Colonic mucosa (tissue), 4 donors: ENCODE data around the gene GSTM4. TPM values are rescaled to one million over a fixed set of nuclear protein-coding genes. Genes with fewer than 3 reads are reported as not detected.
"Not testable (repeated sequence)": the region's sequence is repeated elsewhere in the genome, so short reads cannot be mapped to it uniquely, and the experiment has no call there.

Experiments used
- DNase-seq: peaks from one replicate; pipeline ENCODE4 v3.0.0-alpha.2; 2020
- H3K27ac ChIP-seq: fragments of 200-600 bp; one replicate; pipeline ENCODE4 v1.8.0; 2021
- H3K27me3 ChIP-seq: fragments of 200-600 bp; one replicate; pipeline ENCODE4 v1.8.0; 2021
- H3K36me3 ChIP-seq: fragments of 200-600 bp; one replicate; pipeline ENCODE4 v1.8.0; 2021
- H3K4me1 ChIP-seq: fragments of 200-600 bp; one replicate; pipeline ENCODE4 v1.8.0; 2021; ENCODE audit warnings: mild to moderate bottlenecking
- H3K4me3 ChIP-seq: fragments of 200-600 bp; one replicate; pipeline ENCODE4 v1.8.0; 2021
- H3K9ac ChIP-seq, 2 donors: one replicate each; pipeline ENCODE4 v1.7.0; 2013; ENCODE audit warnings: control low read depth in 2 of 2, low read depth in 2 of 2, low read length in 2 of 2
- H3K9me3 ChIP-seq: fragments of 200-600 bp; one replicate; pipeline ENCODE4 v1.8.0; 2021
- intact Hi-C: fragments of 100-400 bp; cut with DNase I; formaldehyde crosslinking; loops from one replicate; pipeline ENCODE4 v1.14.1; 2022
- total RNA-seq, 2 donors: library from RNA; stranded (reverse); fragmentation: NEBNext Ultra II Directional in 1 of 2; extraction: Animal tissue kit (Norgen Biotek cat#: 25700) in 1 of 2; gene quantifications; one replicate each; pipeline ENCODE4 v1.2.1, GENCODE V29; 2021
- TF ChIP-seq, protein P1 (sequence below): fragments of 200-600 bp; IDR thresholded peaks from one replicate; pipeline ENCODE4 v1.8.0; 2022; ENCODE audit warnings: antibody characterized with exemption, mild to moderate bottlenecking
- donor health status: healthy.
- donor health status: DM: no; HTN: no; CAD: no.
- donor health status: DM: no; HTN: no; CAD: no.

GSTM4 gene
- total RNA-seq, 2 donors from 2014 or later, result 62.6 to 77.4 TPM

- DNase-seq, H3K36me3 ChIP-seq, H3K4me3 ChIP-seq, H3K9me3 ChIP-seq, H3K9ac ChIP-seq, H3K27me3 ChIP-seq, H3K27ac ChIP-seq, H3K4me1 ChIP-seq, intact Hi-C loops: not testable (repeated sequence)
These were observed 29.5 kb downstream of the GSTM4 start for GRCh38 chr1:109685399-109685798.

- H3K9ac ChIP-seq, H3K27ac ChIP-seq, DNase-seq, intact Hi-C loops, H3K4me1 ChIP-seq, H3K4me3 ChIP-seq, H3K36me3 ChIP-seq, H3K9me3 ChIP-seq, H3K27me3 ChIP-seq: not testable (repeated sequence)
These were observed 30.0 kb downstream of the GSTM4 start for GRCh38 chr1:109685890-109686289.

DNA sequence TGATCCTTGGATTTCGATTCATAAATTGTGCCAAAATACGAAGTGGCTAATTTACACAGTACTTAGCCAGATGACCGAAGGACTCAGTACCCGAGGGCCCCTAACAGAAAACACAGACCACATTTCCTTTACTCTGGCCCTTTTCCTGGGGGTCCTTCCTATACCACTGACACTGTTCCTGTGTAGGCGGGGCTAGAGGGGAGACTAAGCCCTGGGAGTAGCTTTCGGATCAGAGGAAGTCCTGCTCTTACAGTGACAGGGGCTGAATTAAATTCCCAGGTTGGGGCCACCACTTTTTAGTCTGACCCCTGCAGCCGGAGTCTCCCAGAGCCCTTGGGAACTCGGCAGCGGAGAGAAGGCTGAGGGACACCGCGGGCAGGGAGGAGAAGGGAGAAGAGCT, 31.2 kb downstream of the GSTM4 start:
- H3K36me3 ChIP-seq, H3K9me3 ChIP-seq, intact Hi-C loops, H3K27me3 ChIP-seq, H3K4me1 ChIP-seq, DNase-seq: not testable (repeated sequence)
- peak overlapping the region; percentile 78 for H3K27ac ChIP-seq
- H3K9ac ChIP-seq, result peak overlapping the region in 1 of 2 donors; percentile 73
- peak overlapping the region; percentile 48 for H3K4me3 ChIP-seq

DNA sequence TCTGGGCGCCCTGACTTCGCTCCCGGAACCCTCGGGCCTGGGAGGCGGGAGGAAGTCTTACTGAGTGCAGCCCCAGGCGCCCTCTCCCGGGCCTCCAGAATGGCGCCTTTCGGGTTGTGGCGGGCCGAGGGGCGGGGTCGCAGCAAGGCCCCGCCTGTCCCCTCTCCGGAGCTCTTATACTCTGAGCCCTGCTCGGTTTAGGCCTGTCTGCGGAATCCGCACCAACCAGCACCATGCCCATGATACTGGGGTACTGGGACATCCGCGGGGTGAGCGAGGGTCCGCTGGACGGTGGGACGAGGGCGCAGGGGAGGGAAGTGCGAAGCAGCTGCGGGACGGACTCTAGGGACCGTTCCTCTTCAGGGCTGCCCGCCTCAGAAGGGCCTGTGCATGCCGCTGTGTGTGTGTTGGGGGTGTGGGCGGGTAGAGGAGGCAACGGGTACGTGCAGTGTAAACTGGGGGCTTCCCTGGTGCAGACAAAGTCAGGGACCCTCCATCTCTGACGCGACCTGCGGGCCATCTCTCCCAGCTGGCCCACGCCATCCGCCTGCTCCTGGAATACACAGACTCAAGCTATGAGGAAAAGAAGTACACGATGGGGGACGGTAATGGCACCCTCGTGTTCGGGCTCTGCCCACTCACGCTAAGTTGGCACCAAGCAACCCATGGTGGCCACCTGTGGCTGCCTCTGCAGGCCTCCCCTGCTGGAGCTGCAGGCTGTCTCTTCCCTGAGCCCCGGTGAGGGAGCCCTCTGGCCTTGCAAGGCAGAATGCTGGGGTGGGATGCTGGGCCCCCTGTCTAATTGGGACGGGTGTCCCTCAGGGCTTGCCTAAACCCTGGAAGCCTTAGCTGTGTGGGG, 32.0 kb downstream of the GSTM4 start, which contains the start of gene GSTM1:
Gene GSTM1, plus strand, starts transcription at position 177 of the 859 bp plus-strand sequence. Its CDS starts 57 bp downstream, at position 234.
- H3K27me3 ChIP-seq, result no peaks in the 10 kb centered on the region
- no peaks in the 10 kb centered on the region for H3K9me3 ChIP-seq
- H3K4me3 ChIP-seq, result peak within 1 kb of the TSS; percentile 48
- intact Hi-C loops, result no loop called here
- no peak for DNase-seq
- H3K9ac ChIP-seq, result peak within 1 kb of the TSS; percentile 51 to 73
- TF ChIP-seq, protein P1, sequence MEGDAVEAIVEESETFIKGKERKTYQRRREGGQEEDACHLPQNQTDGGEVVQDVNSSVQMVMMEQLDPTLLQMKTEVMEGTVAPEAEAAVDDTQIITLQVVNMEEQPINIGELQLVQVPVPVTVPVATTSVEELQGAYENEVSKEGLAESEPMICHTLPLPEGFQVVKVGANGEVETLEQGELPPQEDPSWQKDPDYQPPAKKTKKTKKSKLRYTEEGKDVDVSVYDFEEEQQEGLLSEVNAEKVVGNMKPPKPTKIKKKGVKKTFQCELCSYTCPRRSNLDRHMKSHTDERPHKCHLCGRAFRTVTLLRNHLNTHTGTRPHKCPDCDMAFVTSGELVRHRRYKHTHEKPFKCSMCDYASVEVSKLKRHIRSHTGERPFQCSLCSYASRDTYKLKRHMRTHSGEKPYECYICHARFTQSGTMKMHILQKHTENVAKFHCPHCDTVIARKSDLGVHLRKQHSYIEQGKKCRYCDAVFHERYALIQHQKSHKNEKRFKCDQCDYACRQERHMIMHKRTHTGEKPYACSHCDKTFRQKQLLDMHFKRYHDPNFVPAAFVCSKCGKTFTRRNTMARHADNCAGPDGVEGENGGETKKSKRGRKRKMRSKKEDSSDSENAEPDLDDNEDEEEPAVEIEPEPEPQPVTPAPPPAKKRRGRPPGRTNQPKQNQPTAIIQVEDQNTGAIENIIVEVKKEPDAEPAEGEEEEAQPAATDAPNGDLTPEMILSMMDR, result peak; percentile 25
- H3K36me3 ChIP-seq, result no peaks in the 10 kb centered on the region
- H3K4me1 ChIP-seq, result no peaks in the 10 kb centered on the region
- peak within 1 kb of the TSS; percentile 78 for H3K27ac ChIP-seq

- H3K27me3 ChIP-seq, result no peaks in the 10 kb centered on the region
- no peaks in the 10 kb centered on the region for H3K4me1 ChIP-seq
- no peak overlapping the region for H3K4me3 ChIP-seq
- intact Hi-C loops, result no loop called here
- no peak overlapping the region for H3K27ac ChIP-seq
- no peaks in the 10 kb centered on the region for H3K36me3 ChIP-seq
- H3K9me3 ChIP-seq, result no peaks in the 10 kb centered on the region
- H3K9ac ChIP-seq, result no peak overlapping the region
- TF ChIP-seq, protein P1, result no peak
- no peak for DNase-seq
These were observed 34.0 kb downstream of the GSTM4 start for GRCh38 chr1:109689844-109690405.

GRCh38 chr1:109691759-109692158, 35.9 kb downstream of the GSTM4 start:
- Histone ChIP-seq H3K27ac (no peak overlapping the region), H3K36me3 (no peaks in the 10 kb centered on the region), H3K4me3 (no peak overlapping the region), H3K4me1 (no peaks in the 10 kb centered on the region), H3K9ac (no peak overlapping the region), H3K9me3 (no peaks in the 10 kb centered on the region), H3K27me3 (no peaks in the 10 kb centered on the region)
- DNase-seq, result no peak
- intact Hi-C loops, result no loop called here
- TF ChIP-seq, protein P1, result no peak

GRCh38 chr1:109694400-109694799, 38.5 kb downstream of the GSTM4 start:
- H3K27me3 ChIP-seq, DNase-seq, H3K9me3 ChIP-seq, H3K4me1 ChIP-seq, H3K9ac ChIP-seq, H3K4me3 ChIP-seq, intact Hi-C loops, H3K36me3 ChIP-seq, H3K27ac ChIP-seq: not testable (repeated sequence)

DNA sequence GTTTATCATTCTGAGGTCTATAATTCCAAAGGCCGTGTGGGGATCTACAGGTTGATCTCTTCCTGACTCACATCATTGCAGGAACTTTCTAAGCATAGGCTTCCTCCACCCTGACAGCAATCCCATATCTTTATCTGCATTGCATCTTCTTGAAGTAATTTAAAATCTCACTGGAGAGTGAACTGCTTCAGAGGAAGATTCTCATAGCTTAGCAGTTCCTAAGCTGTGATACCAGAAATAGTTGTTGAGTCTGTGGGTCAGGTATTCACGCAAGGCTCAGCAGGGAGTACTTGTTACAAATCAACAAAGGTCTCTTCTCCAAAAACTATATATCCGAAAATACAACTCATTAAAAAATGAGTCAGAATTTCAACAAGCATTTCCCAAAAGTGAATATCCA, 39.2 kb downstream of the GSTM4 start:
- H3K9ac ChIP-seq, H3K4me1 ChIP-seq, DNase-seq, H3K4me3 ChIP-seq, intact Hi-C loops, H3K9me3 ChIP-seq, H3K36me3 ChIP-seq, H3K27me3 ChIP-seq, H3K27ac ChIP-seq: not testable (repeated sequence)
